Measurements from ENCODE around the gene DYNLRB2. TPM values are rescaled to one million over a fixed set of nuclear protein-coding genes. Genes with fewer than 3 reads are reported as not detected.

DYNLRB2 gene
- total RNA-seq, 1 donor from 2014 or later = 4.3 TPM

DNA sequence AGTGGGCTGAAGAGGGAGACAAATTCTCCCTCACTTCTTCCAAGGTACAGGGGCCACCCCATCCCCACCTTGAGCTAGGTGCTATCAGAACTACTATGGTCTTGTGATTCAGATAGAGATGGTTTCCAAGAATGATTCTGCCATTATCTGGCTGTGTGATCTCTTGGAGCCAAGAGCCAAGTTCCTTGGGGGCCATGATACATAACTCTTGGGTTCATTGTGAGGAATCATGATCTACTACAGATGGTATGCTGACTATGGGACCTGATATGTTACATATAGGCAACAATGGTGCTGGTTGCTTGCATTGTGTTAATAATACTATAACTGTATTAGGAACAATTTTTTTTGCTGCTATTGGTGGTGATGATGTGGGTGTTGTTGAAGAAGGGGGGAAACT lies 45.7 kb downstream of the DYNLRB2 start:
- no peaks in the 10 kb centered on the region for H3K9me3 Mint-ChIP-seq
- no peaks in the 10 kb centered on the region for H3K4me1 Mint-ChIP-seq (ENCODE audit: unreplicated experiment)
- no peaks in the 10 kb centered on the region for H3K36me3 Mint-ChIP-seq
- no peaks in the 10 kb centered on the region for H3K27me3 Mint-ChIP-seq
- TF ChIP-seq, protein P1, sequence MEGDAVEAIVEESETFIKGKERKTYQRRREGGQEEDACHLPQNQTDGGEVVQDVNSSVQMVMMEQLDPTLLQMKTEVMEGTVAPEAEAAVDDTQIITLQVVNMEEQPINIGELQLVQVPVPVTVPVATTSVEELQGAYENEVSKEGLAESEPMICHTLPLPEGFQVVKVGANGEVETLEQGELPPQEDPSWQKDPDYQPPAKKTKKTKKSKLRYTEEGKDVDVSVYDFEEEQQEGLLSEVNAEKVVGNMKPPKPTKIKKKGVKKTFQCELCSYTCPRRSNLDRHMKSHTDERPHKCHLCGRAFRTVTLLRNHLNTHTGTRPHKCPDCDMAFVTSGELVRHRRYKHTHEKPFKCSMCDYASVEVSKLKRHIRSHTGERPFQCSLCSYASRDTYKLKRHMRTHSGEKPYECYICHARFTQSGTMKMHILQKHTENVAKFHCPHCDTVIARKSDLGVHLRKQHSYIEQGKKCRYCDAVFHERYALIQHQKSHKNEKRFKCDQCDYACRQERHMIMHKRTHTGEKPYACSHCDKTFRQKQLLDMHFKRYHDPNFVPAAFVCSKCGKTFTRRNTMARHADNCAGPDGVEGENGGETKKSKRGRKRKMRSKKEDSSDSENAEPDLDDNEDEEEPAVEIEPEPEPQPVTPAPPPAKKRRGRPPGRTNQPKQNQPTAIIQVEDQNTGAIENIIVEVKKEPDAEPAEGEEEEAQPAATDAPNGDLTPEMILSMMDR (conservative IDR thresholded peaks at IDR 0.05) = no peak
- DNase-seq (ENCODE audit: extremely low spot score, unreplicated experiment) = no peak
- no peak overlapping the region for H3K4me3 Mint-ChIP-seq
- H3K27ac Mint-ChIP-seq = no peak overlapping the region

DNA sequence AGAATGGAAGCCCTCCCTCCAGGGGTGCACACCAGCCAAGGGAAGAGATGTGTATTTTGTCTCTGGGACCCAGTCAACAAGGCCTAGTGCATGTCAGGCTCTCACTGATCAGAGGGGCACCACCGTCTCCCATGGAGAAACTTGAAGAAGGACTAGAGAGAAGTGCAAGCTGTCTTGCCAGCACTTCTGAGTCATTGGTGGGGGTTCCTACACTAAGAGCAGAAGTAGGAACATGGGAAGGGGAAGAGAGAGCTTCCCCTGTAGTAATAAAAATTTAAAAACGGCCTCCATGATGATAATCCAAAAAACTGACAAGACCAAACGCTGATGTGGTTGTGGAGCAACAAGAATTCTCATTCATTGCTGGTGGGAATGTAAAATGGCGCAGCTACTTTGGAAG lies 46.3 kb downstream of the DYNLRB2 start:
- Mint-ChIP-seq H3K27me3 (no peaks in the 10 kb centered on the region), H3K36me3 (no peaks in the 10 kb centered on the region), H3K4me3 (no peak overlapping the region), H3K27ac (no peak overlapping the region), H3K4me1 (ENCODE audit: unreplicated experiment) (no peaks in the 10 kb centered on the region), H3K9me3 (no peaks in the 10 kb centered on the region)
- TF ChIP-seq, protein P1 (conservative IDR thresholded peaks at IDR 0.05) = no peak
- DNase-seq (ENCODE audit: extremely low spot score, unreplicated experiment) = no peak

DNA sequence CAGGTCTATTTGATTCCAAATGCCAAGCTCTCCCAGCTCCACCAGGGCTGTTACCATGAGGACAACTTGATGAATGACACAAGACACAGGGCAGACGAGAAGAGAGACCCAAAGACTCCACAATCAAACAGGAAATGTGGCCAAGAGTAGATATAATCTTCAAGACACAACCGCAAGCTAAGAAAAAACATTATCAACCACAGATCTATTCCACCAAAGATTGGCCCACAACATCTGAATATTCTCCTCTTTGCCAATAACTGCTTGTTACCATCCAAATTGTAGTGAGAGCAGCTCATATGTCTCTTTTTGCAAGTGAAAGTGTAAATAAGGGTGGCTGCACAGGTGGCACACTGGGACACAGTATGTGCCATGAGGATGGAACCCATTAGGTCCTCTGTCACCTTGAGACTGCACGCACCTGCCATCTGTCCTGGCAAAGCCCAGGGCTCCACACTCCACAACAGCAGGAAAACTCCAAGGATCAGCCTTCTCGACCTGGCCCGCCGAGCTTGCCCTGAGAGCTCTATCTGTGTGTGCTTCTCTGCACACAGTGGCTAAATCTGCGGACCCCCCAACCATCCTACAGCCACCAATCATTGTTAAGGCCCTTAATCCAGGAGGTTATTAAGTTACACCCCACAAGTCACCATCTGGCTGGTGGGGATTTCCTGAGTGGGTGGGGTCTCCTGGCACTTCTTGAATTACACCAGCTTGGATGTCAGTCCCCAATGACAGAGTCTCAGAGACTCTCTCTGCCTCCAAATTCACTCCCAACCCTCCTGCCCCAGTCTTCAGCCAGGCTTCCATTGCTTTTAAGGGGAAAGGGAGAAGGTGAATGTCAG lies 50.5 kb downstream of the DYNLRB2 start:
- Mint-ChIP-seq H3K4me1 (ENCODE audit: unreplicated experiment) (no peaks in the 10 kb centered on the region), H3K9me3 (no peaks in the 10 kb centered on the region), H3K4me3 (no peak overlapping the region), H3K36me3 (no peaks in the 10 kb centered on the region), H3K27me3 (no peaks in the 10 kb centered on the region), H3K27ac (no peak overlapping the region)
- DNase-seq (ENCODE audit: extremely low spot score, unreplicated experiment) = no peak
- TF ChIP-seq, protein P1 (conservative IDR thresholded peaks at IDR 0.05) = no peak

DNA sequence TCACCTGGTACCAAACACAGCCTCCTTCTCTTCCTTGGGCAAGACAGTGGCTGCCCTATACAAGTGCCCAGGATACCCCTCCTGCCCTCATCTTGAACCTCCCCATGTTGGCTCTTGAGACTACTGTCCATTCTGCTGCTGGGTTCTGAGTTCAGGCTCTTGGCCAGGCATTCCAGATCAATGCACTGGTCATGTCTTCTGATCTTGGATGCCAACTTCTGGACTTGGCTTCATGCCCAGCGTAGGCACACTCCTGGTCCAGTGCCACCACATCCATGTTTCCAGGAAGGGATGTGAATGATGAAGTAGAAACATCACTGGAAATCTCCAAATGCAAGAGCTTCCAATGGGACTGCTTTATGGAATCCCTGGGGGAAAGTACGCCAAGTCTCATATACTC lies 51.5 kb downstream of the DYNLRB2 start:
- DNase-seq (ENCODE audit: extremely low spot score, unreplicated experiment) = no peak
- Mint-ChIP-seq H3K27me3 (no peaks in the 10 kb centered on the region), H3K36me3 (no peaks in the 10 kb centered on the region), H3K9me3 (no peaks in the 10 kb centered on the region), H3K4me1 (ENCODE audit: unreplicated experiment) (no peaks in the 10 kb centered on the region), H3K4me3 (no peak overlapping the region), H3K27ac (no peak overlapping the region)
- TF ChIP-seq, protein P1 (conservative IDR thresholded peaks at IDR 0.05) = no peak

DNA sequence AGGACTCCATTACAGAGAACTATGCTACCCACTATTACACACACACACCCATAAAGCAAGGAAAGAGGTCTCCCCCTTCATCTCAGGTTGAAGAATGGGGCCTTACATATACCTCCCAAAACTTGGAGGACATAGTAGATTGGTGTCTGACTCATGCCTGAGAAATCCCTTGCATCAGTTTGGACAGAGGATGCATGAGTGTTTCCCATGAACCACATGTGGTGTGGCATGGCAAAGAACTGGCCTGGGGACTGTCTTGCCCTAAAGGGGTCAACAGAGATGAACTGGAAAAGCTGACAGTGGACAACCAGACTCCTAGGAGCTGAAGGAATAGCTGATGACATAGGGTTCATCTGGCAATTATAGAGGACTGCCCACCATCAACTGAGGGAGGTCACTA lies 54.0 kb downstream of the DYNLRB2 start:
- no peaks in the 10 kb centered on the region for H3K36me3 Mint-ChIP-seq
- H3K4me1 Mint-ChIP-seq (ENCODE audit: unreplicated experiment) = no peaks in the 10 kb centered on the region
- no peak overlapping the region for H3K4me3 Mint-ChIP-seq
- no peaks in the 10 kb centered on the region for H3K9me3 Mint-ChIP-seq
- H3K27me3 Mint-ChIP-seq = no peaks in the 10 kb centered on the region
- DNase-seq (ENCODE audit: extremely low spot score, unreplicated experiment) = no peak
- TF ChIP-seq, protein P1 (conservative IDR thresholded peaks at IDR 0.05) = no peak
- no peak overlapping the region for H3K27ac Mint-ChIP-seq

All from type B pancreatic cell (in vitro differentiated cells).